DND-41 (cell line): Measurements from ENCODE around the gene PAPPA2.

Experiments
- ATAC-seq: fragments of 200-7000 bp; cut with Tn5 transposase; 3 replicates; pipeline ENCODE4 v1.9.1; 2021; ENCODE audit warnings: low read depth; ENCODE audit not compliant: insufficient read depth
- DNase-seq: peaks from one replicate; pipeline ENCODE4 v3.0.0-alpha.2; 2020
- H2AFZ ChIP-seq: 2 replicates; pipeline ENCODE4 v1.6.0; 2012; ENCODE audit warnings: low read depth, low read length
- H3K27ac ChIP-seq: 2 replicates; pipeline ENCODE4 v1.5.1; 2012; ENCODE audit warnings: low read length, inconsistent platforms
- H3K27me3 ChIP-seq: fragments of 200-600 bp; sonication (generic); 2 replicates; pipeline ENCODE4 v1.6.0; 2012; ENCODE audit warnings: low read length, mild to moderate bottlenecking, inconsistent platforms; ENCODE audit not compliant: insufficient read depth, poor library complexity
- H3K36me3 ChIP-seq: 2 replicates; pipeline ENCODE4 v1.5.1; 2012; ENCODE audit warnings: low read length, inconsistent platforms; ENCODE audit not compliant: insufficient read depth
- H3K4me1 ChIP-seq: 2 replicates; pipeline ENCODE4 v1.5.1; 2012; ENCODE audit warnings: mild to moderate bottlenecking, low read length; ENCODE audit not compliant: insufficient read depth
- H3K4me2 ChIP-seq: 2 replicates; pipeline ENCODE4 v1.6.0; 2012; ENCODE audit warnings: mild to moderate bottlenecking, moderate library complexity, low read length, inconsistent platforms; ENCODE audit not compliant: insufficient read depth
- H3K4me3 ChIP-seq, 2 experiments: fragments of 200-600 bp in 1 of 2; shearing (Covaris generic) in 1 of 2; 2 replicates each; pipeline ENCODE4 v1.5.1; 2012 to 2016; ENCODE audit warnings: inconsistent platforms in 2 of 2, low read length in 2 of 2, mild to moderate bottlenecking in 2 of 2, low read depth in 1 of 2, moderate library complexity in 1 of 2
- H3K79me2 ChIP-seq: 2 replicates; pipeline ENCODE4 v1.6.0; 2012; ENCODE audit warnings: low read length, inconsistent platforms; ENCODE audit not compliant: insufficient read depth
- H3K9ac ChIP-seq: 2 replicates; pipeline ENCODE4 v1.6.0; 2012; ENCODE audit warnings: low read depth, mild to moderate bottlenecking, inconsistent platforms, low read length, moderate library complexity
- H3K9me3 ChIP-seq: 2 replicates; pipeline ENCODE4 v1.5.1; 2012; ENCODE audit warnings: low read length, moderate library complexity, mild to moderate bottlenecking, inconsistent platforms; ENCODE audit not compliant: insufficient read depth, severe bottlenecking
- H4K20me1 ChIP-seq: 2 replicates; pipeline ENCODE4 v1.6.0; 2012; ENCODE audit warnings: low read length; ENCODE audit not compliant: insufficient read depth
- CTCF ChIP-seq: IDR thresholded peaks from 2 replicates; pipeline ENCODE4 v1.5.1; 2012; ENCODE audit warnings: borderline replicate concordance, low read length, moderate library complexity, mild to moderate bottlenecking; ENCODE audit not compliant: poor library complexity, severe bottlenecking; ENCODE audit errors: extremely low read depth
- EZH2 ChIP-seq: IDR thresholded peaks from 3 replicates; pipeline ENCODE4 v1.6.1; 2012; ENCODE audit warnings: borderline replicate concordance, low read depth, mild to moderate bottlenecking, moderate library complexity, low read length, inconsistent platforms; ENCODE audit not compliant: severe bottlenecking

The PAPPA2 gene

GRCh38 chr1:176617881-176618280 lies 154.9 kb downstream of the PAPPA2 start:
- ATAC-seq (no peak), DNase-seq (no peak)
- no peak overlapping the region for H3K4me3 ChIP-seq
- no peak overlapping the region for H3K4me2 ChIP-seq
- H4K20me1 ChIP-seq, result no peaks in the 10 kb centered on the region
- no peak overlapping the region for H2AFZ ChIP-seq
- no peaks in the 10 kb centered on the region for H3K4me1 ChIP-seq
- H3K9me3 ChIP-seq, result no peaks in the 10 kb centered on the region
- H3K27me3 ChIP-seq, result no peaks in the 10 kb centered on the region
- TF ChIP-seq CTCF, result no peak
- TF ChIP-seq EZH2, result no peak
- no peak overlapping the region for H3K9ac ChIP-seq
- H3K79me2 ChIP-seq, result no peaks in the 10 kb centered on the region
- H3K36me3 ChIP-seq, result no peaks in the 10 kb centered on the region
- no peak overlapping the region for H3K27ac ChIP-seq

GRCh38 chr1:176619261-176619660 lies 156.3 kb downstream of the PAPPA2 start:
- Histone ChIP-seq H3K9me3 (no peaks in the 10 kb centered on the region), H3K4me2 (no peak overlapping the region), H3K27ac (no peak overlapping the region), H3K27me3 (no peaks in the 10 kb centered on the region), H3K4me1 (no peaks in the 10 kb centered on the region), H3K4me3 (no peak overlapping the region), H3K79me2 (no peaks in the 10 kb centered on the region), H4K20me1 (no peaks in the 10 kb centered on the region), H3K9ac (no peak overlapping the region), H3K36me3 (no peaks in the 10 kb centered on the region), H2AFZ (no peak overlapping the region)
- TF ChIP-seq CTCF (no peak), EZH2 (no peak)
- ATAC-seq, result no peak
- no peak for DNase-seq

GRCh38 chr1:176625365-176625764 lies 162.4 kb downstream of the PAPPA2 start:
- DNase-seq (no peak), ATAC-seq (no peak)
- Histone ChIP-seq H2AFZ (no peak overlapping the region), H3K4me3 (no peak overlapping the region), H3K27me3 (no peaks in the 10 kb centered on the region), H3K9me3 (no peaks in the 10 kb centered on the region), H3K27ac (no peak overlapping the region), H3K79me2 (no peaks in the 10 kb centered on the region), H3K4me2 (no peak overlapping the region), H3K9ac (no peak overlapping the region), H3K36me3 (no peaks in the 10 kb centered on the region), H4K20me1 (no peaks in the 10 kb centered on the region), H3K4me1 (no peaks in the 10 kb centered on the region)
- no peak for TF ChIP-seq EZH2
- TF ChIP-seq CTCF, result no peak

GRCh38 chr1:176626572-176627061 lies 163.6 kb downstream of the PAPPA2 start:
- no peaks in the 10 kb centered on the region for H3K27me3 ChIP-seq
- H3K79me2 ChIP-seq, result no peaks in the 10 kb centered on the region
- H3K4me3 ChIP-seq, result no peak overlapping the region
- no peaks in the 10 kb centered on the region for H3K36me3 ChIP-seq
- ATAC-seq (no peak), DNase-seq (no peak)
- H3K4me1 ChIP-seq, result no peaks in the 10 kb centered on the region
- H3K9ac ChIP-seq, result no peak overlapping the region
- no peak for TF ChIP-seq EZH2
- TF ChIP-seq CTCF, result no peak
- no peaks in the 10 kb centered on the region for H3K9me3 ChIP-seq
- H3K4me2 ChIP-seq, result no peak overlapping the region
- no peak overlapping the region for H3K27ac ChIP-seq
- no peaks in the 10 kb centered on the region for H4K20me1 ChIP-seq
- H2AFZ ChIP-seq, result no peak overlapping the region
